IMR-90 (cell line): ENCODE measurements around the gene ZFHX3. TPM values are rescaled to one million over a fixed set of nuclear protein-coding genes. Genes with fewer than 3 reads are reported as not detected.
A peak's percentile ranks its signal among the peaks of the same experiment; 100 is the strongest.

Source experiments
- ATAC-seq: fragments of 200-7000 bp; cut with Tn5 transposase; 2 replicates; pipeline ENCODE4 v1.9.1; 2020; ENCODE audit warnings: low read depth, mild to moderate bottlenecking, moderate library complexity
- BruUV-seq: library from RNA; stranded (reverse); fragments of 400-500 nt; replicated peaks from 2 replicates; lab custom pipeline; 2021; lab: Mats Ljungman, UMichigan
- CTCF ChIA-PET: fragments of 300-600 bp; formaldehyde crosslinking; extraction: SDS; loops from one replicate; lab custom pipeline; 2021; ENCODE audit warnings: antibody characterized with exemption; lab: Yijun Ruan, JAX
- POLR2A ChIA-PET: fragments of 300-600 bp; sonication (Branson Sonifier 250); formaldehyde crosslinking; loops from one replicate; lab custom pipeline; 2022; ENCODE audit warnings: antibody characterized with exemption; ENCODE audit not compliant: unreplicated experiment; lab: Charles Lee
- DNase-seq: peaks from one replicate; pipeline ENCODE4 v3.0.0; 2013
- H2AFZ ChIP-seq: replicated peaks from 2 replicates; pipeline ENCODE3; 2013; ENCODE audit warnings: low read length, mild to moderate bottlenecking; ENCODE audit not compliant: poor library complexity
- H2AK5ac ChIP-seq: 2 replicates; pipeline ENCODE4 v1.6.1; 2013; ENCODE audit warnings: low read depth, low read length, inconsistent platforms
- H2AK9ac ChIP-seq: replicated peaks from 2 replicates; pipeline ENCODE3; 2013; ENCODE audit warnings: mild to moderate bottlenecking, low read depth, low read length, moderate library complexity; ENCODE audit not compliant: poor library complexity
- H2BK120ac ChIP-seq: 2 replicates; pipeline ENCODE4 v1.6.1; 2013; ENCODE audit warnings: low read depth, low read length, inconsistent platforms
- H2BK15ac ChIP-seq: 3 replicates; pipeline ENCODE4 v1.6.1; 2013; ENCODE audit warnings: low read depth, low read length, inconsistent platforms
- H2BK20ac ChIP-seq: 2 replicates; pipeline ENCODE4 v1.6.1; 2013; ENCODE audit warnings: low read depth, mild to moderate bottlenecking, inconsistent platforms, low read length, moderate library complexity
- H2BK5ac ChIP-seq: 2 replicates; pipeline ENCODE4 v1.6.1; 2013; ENCODE audit warnings: mild to moderate bottlenecking, low read depth, low read length, inconsistent platforms; ENCODE audit not compliant: poor library complexity, severe bottlenecking
- H3K14ac ChIP-seq: replicated peaks from 2 replicates; pipeline ENCODE4 v1.6.1; 2013; ENCODE audit warnings: low read depth, low read length, inconsistent platforms
- H3K18ac ChIP-seq: 2 replicates; pipeline ENCODE4 v1.6.1; 2013; ENCODE audit warnings: low read depth, low read length, control low read depth
- H3K23ac ChIP-seq: 2 replicates; pipeline ENCODE4 v1.6.1; 2013; ENCODE audit warnings: low read depth, low read length, inconsistent platforms
- H3K27ac ChIP-seq: 2 replicates; pipeline ENCODE4 v1.5.1; 2013; ENCODE audit warnings: mild to moderate bottlenecking, control low read depth, low read length; ENCODE audit not compliant: insufficient read depth
- H3K27me3 ChIP-seq: 2 replicates; pipeline ENCODE4 v1.6.1; 2013; ENCODE audit warnings: low read length; ENCODE audit not compliant: control insufficient read depth, insufficient read depth
- H3K36me3 ChIP-seq: 2 replicates; pipeline ENCODE4 v1.6.1; 2013; ENCODE audit warnings: low read length, mixed read lengths; ENCODE audit not compliant: control insufficient read depth, insufficient read depth
- H3K4ac ChIP-seq: 2 replicates; pipeline ENCODE4 v1.6.1; 2013; ENCODE audit warnings: low read depth, low read length, inconsistent platforms
- H3K4me1 ChIP-seq: 2 replicates; pipeline ENCODE4 v1.6.1; 2013; ENCODE audit warnings: low read length, mixed read lengths; ENCODE audit not compliant: control insufficient read depth, insufficient read depth
- H3K4me2 ChIP-seq: 2 replicates; pipeline ENCODE4 v1.6.1; 2013; ENCODE audit warnings: low read depth, mild to moderate bottlenecking, control low read depth, low read length, moderate library complexity
- H3K4me3 ChIP-seq: 2 replicates; pipeline ENCODE4 v1.5.1; 2013; ENCODE audit warnings: low read depth, mild to moderate bottlenecking, control low read depth, low read length, moderate library complexity; ENCODE audit not compliant: insufficient read depth
- H3K56ac ChIP-seq: 2 replicates; pipeline ENCODE4 v1.6.1; 2013; ENCODE audit warnings: low read length, inconsistent platforms; ENCODE audit not compliant: insufficient read depth; ENCODE audit errors: extremely low read depth
- H3K79me1 ChIP-seq, 2 experiments: 2 replicates each; pipeline ENCODE4 v1.6.1; 2013; ENCODE audit warnings: low read length in 2 of 2, inconsistent platforms in 1 of 2, low read depth in 1 of 2
- H3K9ac ChIP-seq: 2 replicates; pipeline ENCODE4 v1.6.1; 2013; ENCODE audit warnings: low read depth, low read length, control low read depth
- H3K9me1 ChIP-seq: 2 replicates; pipeline ENCODE4 v1.6.1; 2013; ENCODE audit warnings: low read length, inconsistent platforms; ENCODE audit not compliant: insufficient read depth
- H3K9me3 ChIP-seq: 2 replicates; pipeline ENCODE4 v1.6.1; 2013; ENCODE audit warnings: low read length; ENCODE audit not compliant: control insufficient read depth, insufficient read depth
- H4K20me1 ChIP-seq: 2 replicates; pipeline ENCODE4 v1.6.1; 2013; ENCODE audit warnings: low read length, inconsistent platforms; ENCODE audit not compliant: insufficient read depth
- H4K5ac ChIP-seq: 2 replicates; pipeline ENCODE4 v1.6.1; 2013; ENCODE audit warnings: mild to moderate bottlenecking, low read depth, low read length, control low read depth
- H4K8ac ChIP-seq, 2 experiments: 2 replicates each; pipeline ENCODE4 v1.6.1; 2013; ENCODE audit warnings: low read depth in 2 of 2, low read length in 2 of 2, control low read depth in 1 of 2, inconsistent platforms in 1 of 2
- H4K91ac ChIP-seq: 2 replicates; pipeline ENCODE4 v1.6.1; 2013; ENCODE audit warnings: low read depth, low read length, inconsistent platforms; ENCODE audit not compliant: insufficient read depth
- BHLHE40 ChIP-seq: fragments of 150-350 bp; IDR thresholded peaks from 2 replicates; pipeline ENCODE4 v1.6.1; 2016; ENCODE audit warnings: mild to moderate bottlenecking, low read depth, low read length
- CEBPB ChIP-seq: IDR thresholded peaks from 2 replicates; pipeline ENCODE4 v1.6.1; 2012; ENCODE audit warnings: low read depth, low read length, improper control_type of control experiment
- CHD1 ChIP-seq: IDR thresholded peaks from 2 replicates; pipeline ENCODE4 v1.6.1; 2012; ENCODE audit warnings: low read depth, low read length, improper control_type of control experiment
- FOS ChIP-seq: fragments of 150-350 bp; IDR thresholded peaks from 2 replicates; pipeline ENCODE4 v1.6.1; 2016; ENCODE audit warnings: low read depth, low read length
- MAFK ChIP-seq: IDR thresholded peaks from 2 replicates; pipeline ENCODE4 v1.6.1; 2012; ENCODE audit warnings: low read depth, low read length, improper control_type of control experiment
- MXI1 ChIP-seq: IDR thresholded peaks from 2 replicates; pipeline ENCODE4 v1.6.1; 2012; ENCODE audit warnings: low read depth, mild to moderate bottlenecking, low read length, moderate library complexity, borderline replicate concordance
- NFE2L2 ChIP-seq: fragments of 150-350 bp; IDR thresholded peaks from 2 replicates; pipeline ENCODE4 v1.6.1; 2016; ENCODE audit warnings: low read depth, mild to moderate bottlenecking, low read length
- POLR2A ChIP-seq: IDR thresholded peaks from 2 replicates; pipeline ENCODE4 v1.6.1; 2012; ENCODE audit warnings: mild to moderate bottlenecking, low read depth, low read length
- RAD21 ChIP-seq: IDR thresholded peaks from 2 replicates; pipeline ENCODE4 v1.6.1; 2012; ENCODE audit warnings: low read length, improper control_type of control experiment
- RCOR1 ChIP-seq: IDR thresholded peaks from 2 replicates; pipeline ENCODE4 v1.6.1; 2012; ENCODE audit warnings: mild to moderate bottlenecking, low read length, improper control_type of control experiment; ENCODE audit not compliant: insufficient replicate concordance
- SMC3 ChIP-seq: fragments of 150-350 bp; IDR thresholded peaks from 2 replicates; pipeline ENCODE4 v1.6.1; 2016; ENCODE audit warnings: low read depth, mild to moderate bottlenecking, antibody characterized with exemption, low read length, moderate library complexity
- WGBS, 2 experiments: methylation state at CpG; one replicate each; pipeline versions ENCODE4 v1.1.5 to v1.1.7; 2013; ENCODE audit warnings: missing lambda C conversion rate in 2 of 2; ENCODE audit not compliant: insufficient read length in 1 of 2; ENCODE audit errors: extremely low coverage in 2 of 2; 5-methylcytosine and 5-hydroxymethylcytosine counted together
- dilution Hi-C: fragments of 300-500 bp; cut with HindIII; formaldehyde crosslinking; loops from one replicate; pipeline ENCODE4 v1.14.3; 2018; ENCODE audit warnings: low sequenced_read_pairs; ENCODE audit not compliant: unreplicated experiment
- in situ Hi-C: fragments of 300-500 bp; cut with MboI; formaldehyde crosslinking; loops from 3 replicates; pipeline ENCODE4 v1.14.3; 2019; ENCODE audit warnings: low sequenced_read_pairs, inconsistent platforms, mixed read lengths
- intact Hi-C: fragments of 100-400 bp; cut with micrococcal nuclease; formaldehyde crosslinking; loops from 2 replicates; pipeline ENCODE4 v1.10.0; 2022
- polyA plus RNA-seq, 3 experiments: library from polyadenylated mRNA; depleted of rRNA; stranded (reverse); fragments of >200 nt; gene quantifications; 2 replicates each; pipeline ENCODE4 v1.2.3, GENCODE V29; 2012; ENCODE audit warnings: low replicate concordance in 1 of 3
- total RNA-seq: library from RNA; depleted of rRNA; stranded (reverse); fragments of >200 nt; gene quantifications from 2 replicates; pipeline ENCODE4 v1.2.3, GENCODE V29; 2012
- TF ChIP-seq, protein P1 (sequence below): fragments of 150-350 bp; IDR thresholded peaks from 2 replicates; pipeline ENCODE4 v1.6.1; 2016; ENCODE audit warnings: low read depth, mild to moderate bottlenecking, low read length, moderate library complexity, borderline replicate concordance

The ZFHX3 gene
- total and polyA plus RNA-seq, 2 of the 4 experiments (the other 2 are of a cell fraction): 1.4 to 1.7 TPM

DNA sequence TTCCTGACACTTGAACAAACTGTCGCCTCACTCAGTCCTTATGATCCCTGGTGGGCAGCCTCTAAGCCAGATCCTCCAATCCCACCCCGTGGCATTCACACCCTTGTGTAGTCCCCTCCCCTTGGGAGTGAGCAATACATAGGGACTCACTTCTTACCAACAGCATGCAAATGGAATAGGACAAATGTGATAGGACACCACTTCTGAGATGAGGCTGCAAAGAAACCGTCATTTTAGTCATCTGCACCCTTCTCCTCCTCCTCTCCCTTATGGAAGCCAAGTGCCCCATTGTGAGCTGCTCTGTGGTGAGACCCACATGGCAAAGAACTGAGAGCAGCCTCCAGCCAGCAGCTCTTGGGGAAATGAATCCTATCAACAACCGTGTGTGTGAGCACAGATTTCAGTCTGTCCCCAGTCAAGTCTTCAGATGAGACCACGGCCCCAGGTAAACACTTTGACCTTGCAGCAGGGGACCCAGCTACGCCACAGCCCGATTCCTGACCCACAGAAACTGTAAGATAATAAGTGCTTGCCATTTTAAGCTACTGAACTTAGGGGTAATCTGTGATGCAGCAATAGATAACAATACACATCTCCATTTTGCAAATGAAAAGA lies 46.9 kb downstream of the ZFHX3 start:
- Histone ChIP-seq H4K91ac (no peak overlapping the region), H4K5ac (no peak overlapping the region), H2AFZ (no peak overlapping the region), H2BK120ac (peak overlapping the region; percentile 7; the same call in 1 of the 2 replicates), H3K9me1 (peaks cover 5% of the 10 kb centered on the region; the same call in 1 of the 2 replicates), H3K4me3 (no peak overlapping the region), H2BK20ac (no peak overlapping the region), H2BK5ac (no peak overlapping the region), H3K9me3 (peaks cover 4% of the 10 kb centered on the region), H3K14ac (peak overlapping the region; percentile 25; the same call in 1 of the 2 replicates), H3K4me1 (peaks cover 9% of the 10 kb centered on the region), H3K56ac (no peak overlapping the region), H4K20me1 (peaks cover 32% of the 10 kb centered on the region), H2AK9ac (peak overlapping the region; percentile 5), H3K27me3 (no peaks in the 10 kb centered on the region), H3K36me3 (no peaks in the 10 kb centered on the region), H3K27ac (no peak overlapping the region), H4K8ac (no peak overlapping the region), H2BK15ac (no peak overlapping the region), H2AK5ac (peak overlapping the region; percentile 38; the same call in 1 of the 2 replicates), H3K79me1 (peaks cover 48 to 80% of the 10 kb centered on the region in 2 experiments), H3K4ac (no peak overlapping the region), H3K4me2 (no peak overlapping the region), H3K23ac (no peak overlapping the region), H3K9ac (no peak overlapping the region), H3K18ac (no peak overlapping the region)
- WGBS, 2 experiments: 100% methylated on average over 2 of the region's 7 CpGs; no CpG with 5 or more reads in 1 of the 2 experiments
- intact Hi-C loops: no loop called here
- dilution Hi-C loops: no loop called here
- in situ Hi-C loops: no loop called here
- CTCF ChIA-PET: interaction anchor here (1.1 to 1.4 kb wide), 2 partner anchors 168 to 495 kb away, joined by 4 to 5 read pairs; no protein-coding TSS in a partner anchor
- no TSS peak for BruUV-seq
- TF ChIP-seq, protein P1, sequence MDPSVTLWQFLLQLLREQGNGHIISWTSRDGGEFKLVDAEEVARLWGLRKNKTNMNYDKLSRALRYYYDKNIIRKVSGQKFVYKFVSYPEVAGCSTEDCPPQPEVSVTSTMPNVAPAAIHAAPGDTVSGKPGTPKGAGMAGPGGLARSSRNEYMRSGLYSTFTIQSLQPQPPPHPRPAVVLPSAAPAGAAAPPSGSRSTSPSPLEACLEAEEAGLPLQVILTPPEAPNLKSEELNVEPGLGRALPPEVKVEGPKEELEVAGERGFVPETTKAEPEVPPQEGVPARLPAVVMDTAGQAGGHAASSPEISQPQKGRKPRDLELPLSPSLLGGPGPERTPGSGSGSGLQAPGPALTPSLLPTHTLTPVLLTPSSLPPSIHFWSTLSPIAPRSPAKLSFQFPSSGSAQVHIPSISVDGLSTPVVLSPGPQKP: no peak
- TF ChIP-seq CHD1 (no peak), NFE2L2 (no peak), CEBPB (no peak), MXI1 (no peak), POLR2A (no peak), RAD21 (no peak), SMC3 (no peak), BHLHE40 (no peak), RCOR1 (no peak), MAFK (no peak), FOS (no peak)
- POLR2A ChIA-PET: no interaction called here
- ATAC-seq (no peak), DNase-seq (no peak)
